Kidney (tissue), 14 donors: ENCODE measurements around the gene FHOD3. TPM values are rescaled to one million over a fixed set of nuclear protein-coding genes. Genes with fewer than 3 reads are reported as not detected.

Experiments used
- DNase-seq, 5 donors: peaks; one replicate each; pipeline ENCODE4 v3.0.0-alpha.2; 2013 to 2020
- FAIRE-seq: peaks from 2 replicates; lab custom pipeline; 2012; peaks lifted over from hg19 to GRCh38; lab: Jason Lieb, UNC
- H3K27ac ChIP-seq, 2 donors: one replicate each; pipeline ENCODE4 v1.7.0; 2013; ENCODE audit warnings: low read depth in 2 of 2, low read length in 2 of 2, inconsistent platforms in 1 of 2
- H3K27me3 ChIP-seq: one replicate; pipeline ENCODE4 v1.7.1; 2013; ENCODE audit warnings: low read length, inconsistent platforms; ENCODE audit not compliant: control insufficient read depth, insufficient read depth
- H3K36me3 ChIP-seq, 3 donors: one replicate each; pipeline versions ENCODE4 v1.7.0 to v1.7.1; 2013; ENCODE audit warnings: low read length in 3 of 3, control low read depth in 1 of 3, inconsistent platforms in 1 of 3; ENCODE audit not compliant: insufficient read depth in 3 of 3, control insufficient read depth in 2 of 3
- H3K4me1 ChIP-seq, 3 donors: one replicate each; pipeline versions ENCODE4 v1.7.0 to v1.7.1; 2013; ENCODE audit warnings: low read length in 3 of 3, inconsistent platforms in 1 of 3, low read depth in 1 of 3; ENCODE audit not compliant: control insufficient read depth in 2 of 3, insufficient read depth in 2 of 3
- H3K4me3 ChIP-seq, 3 donors: one replicate each; pipeline versions ENCODE4 v1.7.0 to v1.8.1; 2013; ENCODE audit warnings: low read length in 3 of 3, control low read depth in 1 of 3, inconsistent platforms in 1 of 3
- H3K9ac ChIP-seq, 3 donors: one replicate each; pipeline versions ENCODE4 v1.7.0 to v1.7.1; 2013; ENCODE audit warnings: low read length in 3 of 3, control low read depth in 1 of 3, inconsistent platforms in 1 of 3
- H3K9me3 ChIP-seq, 3 donors: one replicate each; pipeline versions ENCODE4 v1.7.0 to v1.7.1; 2013; ENCODE audit warnings: low read length in 3 of 3, control low read depth in 1 of 3, inconsistent platforms in 1 of 3; ENCODE audit not compliant: control insufficient read depth in 2 of 3, insufficient read depth in 1 of 3
- CTCF ChIP-seq: IDR thresholded peaks from 3 replicates; pipeline ENCODE4 v1.5.1; 2012; ENCODE audit warnings: mild to moderate bottlenecking, moderate library complexity, borderline replicate concordance; ENCODE audit not compliant: insufficient read depth; ENCODE audit errors: extremely low read depth
- intact Hi-C: fragments of 100-400 bp; cut with DNase I; formaldehyde crosslinking; loops from one replicate; pipeline ENCODE4 v1.11.1; 2022
- polyA plus RNA-seq: library from polyadenylated mRNA; stranded (reverse); fragments of 350-450 nt; fragmentation: Illumina TruSeq; extraction: RNeasy Lipid Tissue Mini Kit (QIAGEN cat#74804); gene quantifications from one replicate; pipeline ENCODE4 v1.2.3, GENCODE V29; 2014; ENCODE audit warnings: low read depth, low replicate concordance; ENCODE audit not compliant: insufficient read depth
- total RNA-seq: library from RNA; stranded (reverse); fragmentation: NEBNext Ultra II Directional; extraction: Animal tissue kit (Norgen Biotek cat#: 25700); gene quantifications from one replicate; pipeline ENCODE4 v1.2.1, GENCODE V29; 2021
- donor health status: control.
- donor health status: control.
- donor health status: control.
- donor health status: control.
- donor health status: control.
- donor health status: DM: yes; HTN: yes; CAD: no.
- donor health status: Normal renal cell carcinoma (clear cell type).

The FHOD3 gene
- total and polyA plus RNA-seq, 2 donors from 2014 or later = 21.5 to 28.0 TPM

GRCh38 chr18:36663312-36663711, 365.8 kb downstream of the FHOD3 start:
- H3K27me3 ChIP-seq = no peaks in the 10 kb centered on the region
- no peaks in the 10 kb centered on the region for H3K4me1 ChIP-seq
- intact Hi-C loops = no loop called here
- DNase-seq = no peak
- no peak overlapping the region for H3K9ac ChIP-seq
- TF ChIP-seq CTCF = no peak
- H3K4me3 ChIP-seq = no peak overlapping the region
- no peaks in the 10 kb centered on the region for H3K9me3 ChIP-seq
- no peak for FAIRE-seq
- H3K36me3 ChIP-seq = peaks cover 0 to 3% (median 0%) of the 10 kb centered on the region in 3 donors
- H3K27ac ChIP-seq = no peak overlapping the region

- H3K9me3 ChIP-seq = no peaks in the 10 kb centered on the region
- no peak overlapping the region for H3K4me3 ChIP-seq
- no peak for TF ChIP-seq CTCF
- intact Hi-C loops = no loop called here
- no peak for DNase-seq
- H3K27me3 ChIP-seq = no peaks in the 10 kb centered on the region
- H3K27ac ChIP-seq = no peak overlapping the region
- no peak for FAIRE-seq
- H3K36me3 ChIP-seq = peaks cover 0 to 3% (median 0%) of the 10 kb centered on the region in 3 donors
- no peak overlapping the region for H3K9ac ChIP-seq
- H3K4me1 ChIP-seq = no peaks in the 10 kb centered on the region
Measured at GRCh38 chr18:36665952-36666351, 368.4 kb downstream of the FHOD3 start.

GRCh38 chr18:36667811-36668210, 370.3 kb downstream of the FHOD3 start:
- no peak for TF ChIP-seq CTCF
- Histone ChIP-seq H3K9me3 (no peaks in the 10 kb centered on the region), H3K4me1 (no peaks in the 10 kb centered on the region), H3K27ac (no peak overlapping the region), H3K36me3 (peaks cover 0 to 3% (median 0%) of the 10 kb centered on the region in 3 donors), H3K9ac (no peak overlapping the region), H3K27me3 (no peaks in the 10 kb centered on the region), H3K4me3 (no peak overlapping the region)
- intact Hi-C loops = no loop called here
- FAIRE-seq (no peak), DNase-seq (no peak)

GRCh38 chr18:36668349-36668748, 370.8 kb downstream of the FHOD3 start:
- no peaks in the 10 kb centered on the region for H3K27me3 ChIP-seq
- DNase-seq = no peak
- no peaks in the 10 kb centered on the region for H3K9me3 ChIP-seq
- no peak overlapping the region for H3K9ac ChIP-seq
- H3K4me1 ChIP-seq = no peaks in the 10 kb centered on the region
- H3K4me3 ChIP-seq = no peak overlapping the region
- no peak for TF ChIP-seq CTCF
- H3K36me3 ChIP-seq = peaks cover 0 to 3% (median 0%) of the 10 kb centered on the region in 3 donors
- intact Hi-C loops = no loop called here
- H3K27ac ChIP-seq = no peak overlapping the region
- peak; percentile 53 for FAIRE-seq
